HTERT RPE-1 (cell line): ENCODE results near the gene OMP.

Experiments
- in situ Hi-C: fragments of 300-500 bp; cut with MboI; formaldehyde crosslinking; loops from 4 replicates; pipeline ENCODE4 v1.14.3; 2020; ENCODE audit warnings: low sequenced_read_pairs

OMP gene

GRCh38 chr11:77101043-77101537 lies 1.6 kb upstream of the OMP start:
- in situ Hi-C loops, result no loop called here

GRCh38 chr11:77103319-77103718 lies 679 bp downstream of the OMP start:
- in situ Hi-C loops, result no loop called here

GRCh38 chr11:77104727-77105126 lies 2.1 kb downstream of the OMP start:
- in situ Hi-C loops, result no loop called here

GRCh38 chr11:77106321-77106720 lies 3.7 kb downstream of the OMP start:
- in situ Hi-C loops, result no loop called here

- in situ Hi-C loops, result no loop called here
These were observed 4.1 kb downstream of the OMP start for GRCh38 chr11:77106759-77107158.

- in situ Hi-C loops, result no loop called here
These were observed 5.3 kb downstream of the OMP start for GRCh38 chr11:77107950-77108349.

GRCh38 chr11:77108436-77108835 lies 5.8 kb downstream of the OMP start:
- in situ Hi-C loops, result no loop called here

GRCh38 chr11:77109236-77110019 lies 6.8 kb downstream of the OMP start:
- in situ Hi-C loops, result no loop called here

GRCh38 chr11:77110836-77111235 lies 8.2 kb downstream of the OMP start:
- in situ Hi-C loops, result no loop called here

GRCh38 chr11:77111277-77111676 lies 8.6 kb downstream of the OMP start:
- in situ Hi-C loops, result no loop called here

- in situ Hi-C loops, result no loop called here
These were observed 9.3 kb downstream of the OMP start for GRCh38 chr11:77111946-77112345.

- in situ Hi-C loops, result no loop called here
These were observed 10.2 kb downstream of the OMP start for GRCh38 chr11:77112641-77113381.

GRCh38 chr11:77113382-77114088 lies 10.9 kb downstream of the OMP start:
- in situ Hi-C loops, result no loop called here

- in situ Hi-C loops, result no loop called here
These were observed 11.4 kb downstream of the OMP start for GRCh38 chr11:77114089-77114463.

- in situ Hi-C loops, result no loop called here
These were observed 12.6 kb downstream of the OMP start for GRCh38 chr11:77115181-77115611.

GRCh38 chr11:77115956-77116355 lies 13.3 kb downstream of the OMP start:
- in situ Hi-C loops, result no loop called here

GRCh38 chr11:77117492-77117891 lies 14.9 kb downstream of the OMP start:
- in situ Hi-C loops, result no loop called here

GRCh38 chr11:77118086-77118485 lies 15.4 kb downstream of the OMP start:
- in situ Hi-C loops, result no loop called here

GRCh38 chr11:77118971-77119370 lies 16.3 kb downstream of the OMP start:
- in situ Hi-C loops, result no loop called here

- in situ Hi-C loops, result no loop called here
These were observed 16.9 kb downstream of the OMP start for GRCh38 chr11:77119531-77119936.

GRCh38 chr11:77120571-77120970 lies 17.9 kb downstream of the OMP start:
- in situ Hi-C loops, result no loop called here
